ENCODE data around the gene RHBDF1.

- TF ChIP-seq CTCF (IDR thresholded peaks at IDR 0.05; ENCODE audit: low read length) (no peak), EZH2phosphoT487 (IDR thresholded peaks at IDR 0.05; ENCODE audit: low read length) (no peak)
These were observed 38.4 kb downstream of the RHBDF1 start for GRCh38 chr16:33877-34647.
